HepG2 (cell line): ENCODE results near the gene METRN. TPM values are rescaled to one million over a fixed set of nuclear protein-coding genes. Genes with fewer than 3 reads are reported as not detected.

ENCODE experiments used
- ATAC-seq: fragments of 200-7000 bp; cut with Tn5 transposase; 3 replicates; pipeline ENCODE4 v1.9.1; 2020; ENCODE audit warnings: mild to moderate bottlenecking, moderate library complexity
- BruUV-seq: library from RNA; stranded (reverse); fragments of 400-500 nt; replicated peaks from 2 replicates; lab custom pipeline; 2021; lab: Mats Ljungman, UMichigan
- CTCF ChIA-PET: fragments of 300-600 bp; formaldehyde crosslinking; extraction: SDS; loops from one replicate; lab custom pipeline; 2021; ENCODE audit warnings: low total read pairs, inconsistent platforms, low intra/inter-chr PET ratio; lab: Yijun Ruan, JAX
- POLR2A ChIA-PET: fragments of 350-600 bp; sonication (Branson Sonifier 250); formaldehyde crosslinking; loops from one replicate; lab custom pipeline; 2020; ENCODE audit warnings: antibody characterized with exemption, inconsistent platforms; lab: Yijun Ruan, JAX
- DNase-seq: peaks from one replicate; pipeline ENCODE4 v3.0.0-alpha.2; 2015; ENCODE audit warnings: low spot score
- FAIRE-seq: peaks from 3 replicates; lab custom pipeline; 2011; peaks lifted over from hg19 to GRCh38; lab: Jason Lieb, UNC
- H2AFZ ChIP-seq: one replicate; pipeline ENCODE4 v1.6.1; 2011; ENCODE audit warnings: low read length, inconsistent platforms
- H3K27ac ChIP-seq: fragments of 300-600 bp; 3 replicates; pipeline ENCODE4 v1.8.0; 2011; ENCODE audit warnings: mixed run types, mild to moderate bottlenecking, mixed read lengths, low read length, inconsistent platforms; ENCODE audit not compliant: insufficient read depth; ENCODE audit errors: extremely low read length
- H3K27me3 ChIP-seq, 2 experiments: fragments of 200-600 bp in 1 of 2; 2 replicates in 1 of 2; 3 replicates in 1 of 2; pipeline versions ENCODE4 v1.6.0 to v1.8.0; 2011; ENCODE audit warnings: low read length in 2 of 2, mild to moderate bottlenecking in 2 of 2, moderate library complexity in 2 of 2, inconsistent platforms in 1 of 2; ENCODE audit not compliant: insufficient read depth in 2 of 2, control insufficient read depth in 1 of 2
- H3K36me3 ChIP-seq, 2 experiments: fragments of 200-600 bp in 1 of 2; replicated peaks in 1 of 2; 2 replicates in 1 of 2; 3 replicates in 1 of 2; pipeline versions ENCODE4 v1.5.1 to v1.8.0; 2011; ENCODE audit warnings: low read length in 2 of 2, inconsistent platforms in 1 of 2; ENCODE audit not compliant: insufficient read depth in 2 of 2, control insufficient read depth in 1 of 2
- H3K4me1 ChIP-seq: 2 replicates; pipeline ENCODE4 v1.5.1; 2012; ENCODE audit warnings: low read length, inconsistent platforms; ENCODE audit not compliant: insufficient read depth
- H3K4me2 ChIP-seq: 2 replicates; pipeline ENCODE4 v1.6.0; 2011; ENCODE audit warnings: low read depth, low read length, inconsistent platforms
- H3K4me3 ChIP-seq, 3 experiments: fragments of 200-600 bp in 1 of 3; sonication (generic), shearing (Covaris generic) in 1 of 3; replicated peaks in 1 of 3; 2 replicates each; pipeline ENCODE4 v1.5.1; 2011 to 2016; ENCODE audit warnings: low read length in 3 of 3, inconsistent platforms in 2 of 3, low read depth in 2 of 3, mild to moderate bottlenecking in 2 of 3, control low read depth in 1 of 3, mixed read lengths in 1 of 3; ENCODE audit not compliant: insufficient read depth in 1 of 3
- H3K79me2 ChIP-seq: one replicate; pipeline ENCODE4 v1.6.1; 2011; ENCODE audit warnings: low read length, inconsistent platforms; ENCODE audit not compliant: insufficient read depth
- H3K9ac ChIP-seq: 2 replicates; pipeline ENCODE4 v1.6.0; 2011; ENCODE audit warnings: mild to moderate bottlenecking, low read depth, low read length, inconsistent platforms; ENCODE audit not compliant: insufficient read depth
- H3K9me3 ChIP-seq: 2 replicates; pipeline ENCODE4 v1.5.1; 2012; ENCODE audit warnings: mild to moderate bottlenecking, low read length
- H4K20me1 ChIP-seq: 2 replicates; pipeline ENCODE4 v1.6.0; 2011; ENCODE audit warnings: inconsistent platforms, mild to moderate bottlenecking, low read length, moderate library complexity; ENCODE audit not compliant: insufficient read depth
- AGO1 ChIP-seq: fragments of 200-400 bp; formaldehyde crosslinking; IDR thresholded peaks from 2 replicates; pipeline ENCODE4 v1.6.1; 2017; ENCODE audit warnings: mild to moderate bottlenecking, low read depth, low read length, moderate library complexity; ENCODE audit not compliant: poor library complexity, severe bottlenecking
- AGO2 ChIP-seq: fragments of 200-400 bp; formaldehyde crosslinking; optimal IDR thresholded peaks from 2 replicates; pipeline ENCODE3; 2017; ENCODE audit warnings: mild to moderate bottlenecking, low read depth, low read length, moderate library complexity
- HNRNPL ChIP-seq: fragments of 200-400 bp; formaldehyde crosslinking; IDR thresholded peaks from 2 replicates; pipeline ENCODE4 v1.6.1; 2017; ENCODE audit warnings: mild to moderate bottlenecking, low read depth, low read length
- KDM5B ChIP-seq: sonication (generic); formaldehyde crosslinking; IDR thresholded peaks from 2 replicates; pipeline ENCODE4 v1.4.0; 2020; ENCODE audit warnings: missing genetic modification reagents, mild to moderate bottlenecking, borderline replicate concordance
- MTA1 ChIP-seq: sonication (generic); formaldehyde crosslinking; IDR thresholded peaks from 2 replicates; pipeline ENCODE4 v1.4.0; 2020; ENCODE audit warnings: missing genetic modification reagents, mild to moderate bottlenecking, borderline replicate concordance
- NFYB ChIP-seq: sonication (generic); formaldehyde crosslinking; IDR thresholded peaks from 2 replicates; pipeline ENCODE4 v1.4.0; 2020; ENCODE audit warnings: missing genetic modification reagents
- WGBS: methylation state at CpG from one replicate; pipeline ENCODE4 v1.1.6; 2017; ENCODE audit warnings: low lambda C conversion rate; 5-methylcytosine and 5-hydroxymethylcytosine counted together
- in situ Hi-C: cut with HindIII; loops from 2 replicates; pipeline ENCODE4 v1.10.0; 2017; ENCODE audit warnings: low pct_unique_long_range_greater_than_20kb; ENCODE audit not compliant: extremely low pct_ligation_motif_present
- intact Hi-C: fragments of 100-400 bp; cut with micrococcal nuclease; formaldehyde crosslinking; loops from one replicate; pipeline ENCODE4 v1.10.0; 2022; ENCODE audit not compliant: unreplicated experiment
- polyA plus RNA-seq, 8 experiments: library from polyadenylated mRNA; depleted of rRNA in 3 of 8; stranded (reverse) in 7 of 8; unstranded in 1 of 8; fragments of >200 nt; fragmentation: Illumina TruSeq in 4 of 8; extraction: Trizol in 4 of 8; gene quantifications; 2 replicates each; pipeline versions ENCODE4 v1.2.1 to v1.2.3, GENCODE V29; 2011 to 2016; ENCODE audit warnings: low read depth in 4 of 8, missing spikeins in 1 of 8, mixed read lengths in 1 of 8; ENCODE audit not compliant: insufficient read depth in 1 of 8
- total RNA-seq, 5 experiments: library from RNA; depleted of rRNA; stranded (reverse); fragments of >200 nt; fragmentation: Illumina TruSeq; extraction: Trizol; gene quantifications; 2 replicates each; pipeline ENCODE4 v1.2.3, GENCODE V29; 2016; ENCODE audit warnings: low read depth in 1 of 5
- TF ChIP-seq, protein P1 (sequence below): sonication (generic); formaldehyde crosslinking; IDR thresholded peaks from 2 replicates; pipeline ENCODE4 v1.8.1; 2022; ENCODE audit warnings: low read depth, mild to moderate bottlenecking, missing genetic modification reagents

The METRN gene
- total and polyA plus RNA-seq, 2 of the 13 experiments (the other 11 are each of a cell fraction or from before 2014, with no cell fraction given): 25.5 to 46.1 TPM

DNA sequence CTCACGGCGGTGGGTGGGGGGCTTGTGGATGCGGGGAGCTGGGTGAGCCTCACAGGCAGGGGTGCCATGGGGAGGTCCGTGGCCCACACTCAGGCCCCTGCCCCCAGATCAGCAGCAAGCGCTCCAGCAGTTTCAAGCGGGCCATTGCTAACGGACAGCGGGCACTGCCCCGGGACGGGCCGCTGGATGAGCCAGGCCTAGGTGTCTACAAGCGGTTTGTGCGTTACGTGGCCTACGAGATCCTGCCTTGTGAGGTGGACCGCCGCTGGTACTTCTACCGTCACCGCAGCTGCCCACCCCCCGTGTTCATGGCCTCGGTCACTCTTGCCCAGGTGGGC lies 38.4 kb upstream of the METRN start (continued):
- TF ChIP-seq KDM5B (CRISPR knock-in tag) (0 out of 2 replicates have a peak, but pooled peaks have one; percentile 5), AGO1 (peak; percentile 21)

DNA sequence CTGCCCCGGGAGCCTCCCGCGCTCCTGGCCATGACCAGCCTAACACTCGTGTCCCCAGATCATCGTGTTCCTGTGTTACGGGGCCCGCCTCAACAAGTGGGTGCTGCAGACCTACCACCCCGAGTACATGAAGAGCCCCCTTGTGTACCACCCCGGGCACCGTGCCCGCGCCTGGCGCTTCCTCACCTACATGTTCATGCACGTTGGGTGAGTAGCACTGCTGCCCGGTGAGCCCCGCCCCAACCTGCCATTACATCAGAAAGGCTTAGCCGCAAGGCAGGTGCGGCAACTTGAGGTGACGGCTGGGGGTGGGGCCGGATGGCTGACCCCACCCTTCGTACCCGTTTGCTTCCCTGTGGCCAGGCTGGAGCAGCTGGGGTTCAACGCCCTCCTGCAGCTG lies 38.0 kb upstream of the METRN start:
- 96% methylated on average over 17 of the region's 23 CpGs for WGBS
- Histone ChIP-seq H3K79me2 (peaks cover 12% of the 10 kb centered on the region), H2AFZ (no peak overlapping the region), H4K20me1 (0 out of 2 replicates have a peak, but pooled peaks cover 3% of the 10 kb centered on the region), H3K9me3 (no peaks in the 10 kb centered on the region), H3K4me2 (no peak overlapping the region), H3K27ac (no peak overlapping the region), H3K9ac (no peak overlapping the region), H3K4me3 (no peak overlapping the region), H3K4me1 (peaks cover 44% of the 10 kb centered on the region), H3K27me3 (no peaks in the 10 kb centered on the region; a peak in 1 of 5 replicates), H3K36me3 (peaks cover 14 to 24% of the 10 kb centered on the region in 2 experiments; a peak in 4 of 5 replicates)
- DNase-seq (no peak), ATAC-seq (no peak), FAIRE-seq (no peak)
- POLR2A ChIA-PET: interaction anchor here (1.6 to 1.9 kb wide), 3 partner anchors 9 to 28 kb away, joined by 5 to 12 read pairs (median 6); partner anchors contain the start of genes RHOT2 and WDR90
- no TSS peak for BruUV-seq
- in situ Hi-C loops: no loop called here
- intact Hi-C loops: no loop called here
- 0 out of 2 replicates have a peak, but pooled peaks have one; percentile 13 for TF ChIP-seq MTA1 (CRISPR knock-in tag)
- peak; percentile 18 for TF ChIP-seq AGO2
- TF ChIP-seq, protein P1, sequence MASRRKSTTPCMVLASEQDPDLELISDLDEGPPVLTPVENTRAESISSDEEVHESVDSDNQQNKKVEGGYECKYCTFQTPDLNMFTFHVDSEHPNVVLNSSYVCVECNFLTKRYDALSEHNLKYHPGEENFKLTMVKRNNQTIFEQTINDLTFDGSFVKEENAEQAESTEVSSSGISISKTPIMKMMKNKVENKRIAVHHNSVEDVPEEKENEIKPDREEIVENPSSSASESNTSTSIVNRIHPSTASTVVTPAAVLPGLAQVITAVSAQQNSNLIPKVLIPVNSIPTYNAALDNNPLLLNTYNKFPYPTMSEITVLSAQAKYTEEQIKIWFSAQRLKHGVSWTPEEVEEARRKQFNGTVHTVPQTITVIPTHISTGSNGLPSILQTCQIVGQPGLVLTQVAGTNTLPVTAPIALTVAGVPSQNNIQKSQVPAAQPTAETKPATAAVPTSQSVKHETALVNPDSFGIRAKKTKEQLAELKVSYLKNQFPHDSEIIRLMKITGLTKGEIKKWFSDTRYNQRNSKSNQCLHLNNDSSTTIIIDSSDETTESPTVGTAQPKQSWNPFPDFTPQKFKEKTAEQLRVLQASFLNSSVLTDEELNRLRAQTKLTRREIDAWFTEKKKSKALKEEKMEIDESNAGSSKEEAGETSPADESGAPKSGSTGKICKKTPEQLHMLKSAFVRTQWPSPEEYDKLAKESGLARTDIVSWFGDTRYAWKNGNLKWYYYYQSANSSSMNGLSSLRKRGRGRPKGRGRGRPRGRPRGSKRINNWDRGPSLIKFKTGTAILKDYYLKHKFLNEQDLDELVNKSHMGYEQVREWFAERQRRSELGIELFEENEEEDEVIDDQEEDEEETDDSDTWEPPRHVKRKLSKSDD: peak; percentile 40; the same call in 1 of the 2 replicates
- no peak for TF ChIP-seq NFYB (CRISPR knock-in tag)
- TF ChIP-seq HNRNPL: peak; percentile 87
- CTCF ChIA-PET: no interaction called here
